H1 (cell line): ENCODE data around the gene GATAD2B. TPM values are rescaled to one million over a fixed set of nuclear protein-coding genes. Genes with fewer than 3 reads are reported as not detected.

ENCODE experiments used
- CTCF ChIA-PET: fragments of 300-600 bp; sonication (Branson Sonifier 250); formaldehyde crosslinking; loops from one replicate; lab custom pipeline; 2021; ENCODE audit not compliant: partially characterized antibody; lab: Charles Lee
- POLR2A ChIA-PET: fragments of 300-600 bp; sonication (Branson Sonifier 250); formaldehyde crosslinking; loops from one replicate; lab custom pipeline; 2021; ENCODE audit warnings: inconsistent platforms; ENCODE audit not compliant: partially characterized antibody; lab: Charles Lee
- DNase-seq, 2 experiments: peaks; one replicate each; pipeline versions ENCODE4 v3.0.0 to v3.0.0-alpha.2; 2010 to 2022; ENCODE audit warnings: low spot score in 2 of 2, low read depth in 1 of 2, mixed read lengths in 1 of 2
- FAIRE-seq: peaks from 2 replicates; lab custom pipeline; 2011; peaks lifted over from hg19 to GRCh38; lab: Jason Lieb, UNC
- H2AFZ ChIP-seq: 2 replicates; pipeline ENCODE4 v1.8.1; 2012; ENCODE audit warnings: low read length, inconsistent platforms
- H2AK5ac ChIP-seq: 2 replicates; pipeline ENCODE4 v1.6.1; 2013; ENCODE audit warnings: low read depth, low read length
- H2BK120ac ChIP-seq: replicated peaks from 2 replicates; pipeline ENCODE3; 2013; ENCODE audit warnings: low read depth, low read length, inconsistent platforms
- H2BK12ac ChIP-seq: 2 replicates; pipeline ENCODE4 v1.6.1; 2013; ENCODE audit warnings: low read depth, low read length
- H2BK15ac ChIP-seq: 2 replicates; pipeline ENCODE4 v1.6.1; 2013; ENCODE audit warnings: low read length
- H2BK20ac ChIP-seq: 2 replicates; pipeline ENCODE4 v1.6.1; 2013; ENCODE audit warnings: low read length
- H2BK5ac ChIP-seq: 2 replicates; pipeline ENCODE4 v1.6.1; 2013; ENCODE audit warnings: low read depth, low read length
- H3K14ac ChIP-seq: 2 replicates; pipeline ENCODE4 v1.6.1; 2013; ENCODE audit warnings: inconsistent platforms; ENCODE audit not compliant: insufficient read length
- H3K18ac ChIP-seq: 2 replicates; pipeline ENCODE4 v1.6.1; 2013; ENCODE audit warnings: low read length; ENCODE audit errors: extremely low read depth
- H3K23ac ChIP-seq: 2 replicates; pipeline ENCODE4 v1.6.1; 2013; ENCODE audit warnings: inconsistent platforms; ENCODE audit not compliant: insufficient read length
- H3K23me2 ChIP-seq: 2 replicates; pipeline ENCODE4 v1.6.1; 2013; ENCODE audit warnings: low read depth, low read length
- H3K27ac ChIP-seq: 2 replicates; pipeline ENCODE4 v1.6.1; 2011; ENCODE audit warnings: low read depth, low read length, inconsistent platforms
- H3K27me3 ChIP-seq, 4 experiments: replicated peaks in 1 of 4; 1 replicate in 1 of 4; 2 replicates in 3 of 4; pipeline versions ENCODE4 v1.6.1 to v1.8.1; 2011 to 2013; ENCODE audit warnings: low read length in 3 of 4, mild to moderate bottlenecking in 3 of 4, inconsistent platforms in 2 of 4, mixed read lengths in 2 of 4, moderate library complexity in 1 of 4; ENCODE audit not compliant: control insufficient read depth in 3 of 4, insufficient read depth in 3 of 4; ENCODE audit errors: extremely low read depth in 1 of 4
- H3K36me3 ChIP-seq, 4 experiments: 2 replicates each; pipeline versions ENCODE4 v1.6.1 to v1.8.1; 2011 to 2013; ENCODE audit warnings: mild to moderate bottlenecking in 4 of 4, low read length in 3 of 4, moderate library complexity in 2 of 4, control low read depth in 1 of 4, inconsistent platforms in 1 of 4; ENCODE audit not compliant: insufficient read depth in 4 of 4, control insufficient read depth in 2 of 4
- H3K4ac ChIP-seq: replicated peaks from 2 replicates; pipeline ENCODE3; 2013; ENCODE audit warnings: low read length, low read depth, mixed read lengths, inconsistent platforms; ENCODE audit not compliant: insufficient read length
- H3K4me1 ChIP-seq, 4 experiments: replicated peaks in 1 of 4; 1 replicate in 1 of 4; 2 replicates in 3 of 4; pipeline versions ENCODE4 v1.6.1 to v1.8.1; 2011 to 2013; ENCODE audit warnings: low read length in 3 of 4, inconsistent platforms in 2 of 4, mixed read lengths in 1 of 4; ENCODE audit not compliant: insufficient read depth in 4 of 4, control insufficient read depth in 3 of 4
- H3K4me2 ChIP-seq, 2 experiments: 2 replicates each; pipeline versions ENCODE4 v1.6.1 to v1.8.1; 2011 to 2013; ENCODE audit warnings: low read depth in 2 of 2, low read length in 2 of 2, control low read depth in 1 of 2, inconsistent platforms in 1 of 2, mild to moderate bottlenecking in 1 of 2; ENCODE audit not compliant: insufficient read depth in 1 of 2
- H3K4me3 ChIP-seq, 4 experiments: fragments of 200-600, 300-600 bp in 1 of 4; sonication (generic), shearing (Covaris generic), sonication (Bioruptor Twin) in 1 of 4; 2 replicates each; pipeline versions ENCODE4 v1.5.1 to v1.8.1; 2011 to 2016; ENCODE audit warnings: low read length in 4 of 4, low read depth in 3 of 4, control low read depth in 2 of 4, inconsistent platforms in 2 of 4, mild to moderate bottlenecking in 2 of 4, mixed read lengths in 1 of 4, moderate library complexity in 1 of 4; ENCODE audit not compliant: insufficient read depth in 2 of 4; ENCODE audit errors: extremely low read depth in 1 of 4
- H3K56ac ChIP-seq: replicated peaks from 2 replicates; pipeline ENCODE3; 2013; ENCODE audit warnings: low read depth, mild to moderate bottlenecking, mixed read lengths, low read length, inconsistent platforms; ENCODE audit not compliant: insufficient read length
- H3K79me1 ChIP-seq: 2 replicates; pipeline ENCODE4 v1.6.1; 2013; ENCODE audit warnings: low read depth, low read length, control low read depth
- H3K79me2 ChIP-seq, 2 experiments: 2 replicates each; pipeline versions ENCODE4 v1.6.1 to v1.8.1; 2012 to 2013; ENCODE audit warnings: low read length in 2 of 2, mild to moderate bottlenecking in 2 of 2, inconsistent platforms in 1 of 2; ENCODE audit not compliant: insufficient read depth in 2 of 2, control insufficient read depth in 1 of 2
- H3K9ac ChIP-seq, 4 experiments: replicated peaks in 1 of 4; 1 replicate in 1 of 4; 2 replicates in 3 of 4; pipeline versions ENCODE4 v1.6.1 to v1.8.1; 2011 to 2013; ENCODE audit warnings: low read depth in 3 of 4, low read length in 3 of 4, control low read depth in 2 of 4, mild to moderate bottlenecking in 2 of 4, moderate library complexity in 2 of 4, inconsistent platforms in 1 of 4; ENCODE audit errors: extremely low read depth in 1 of 4
- H3K9me3 ChIP-seq, 2 experiments: 2 replicates each; pipeline versions ENCODE4 v1.6.1 to v1.8.1; 2012 to 2013; ENCODE audit warnings: mild to moderate bottlenecking in 2 of 2, moderate library complexity in 2 of 2, control low read depth in 1 of 2, inconsistent platforms in 1 of 2, low read depth in 1 of 2, low read length in 1 of 2, mixed read lengths in 1 of 2; ENCODE audit not compliant: insufficient read depth in 2 of 2
- H4K20me1 ChIP-seq, 2 experiments: replicated peaks in 1 of 2; 2 replicates each; pipeline versions ENCODE3 to v1.8.1; 2011 to 2013; ENCODE audit warnings: inconsistent platforms in 2 of 2, low read length in 2 of 2, mild to moderate bottlenecking in 1 of 2; ENCODE audit not compliant: insufficient read depth in 2 of 2, control insufficient read depth in 1 of 2
- H4K5ac ChIP-seq: 2 replicates; pipeline ENCODE4 v1.6.1; 2013; ENCODE audit warnings: low read length, low read depth, mixed read lengths, inconsistent platforms; ENCODE audit not compliant: insufficient read length
- H4K8ac ChIP-seq: 2 replicates; pipeline ENCODE4 v1.8.0; 2013; ENCODE audit warnings: mild to moderate bottlenecking, moderate library complexity, low read length, inconsistent platforms; ENCODE audit not compliant: insufficient read depth; ENCODE audit errors: extremely low read depth
- H4K91ac ChIP-seq: replicated peaks from 2 replicates; pipeline ENCODE3; 2013; ENCODE audit warnings: low read length, mixed read lengths, inconsistent platforms; ENCODE audit not compliant: insufficient read length
- HDAC2 ChIP-seq, 2 experiments: fragments of 300-600 bp in 1 of 2; sonication (generic) in 1 of 2; IDR thresholded peaks; 2 replicates each; pipeline ENCODE4 v1.6.1; 2011 to 2012; ENCODE audit warnings: low read depth in 2 of 2, low read length in 2 of 2, mild to moderate bottlenecking in 2 of 2, moderate library complexity in 2 of 2, borderline replicate concordance in 1 of 2, inconsistent platforms in 1 of 2
- KDM1A ChIP-seq: fragments of 200-600, 300-600 bp; sonication (generic); IDR thresholded peaks from 2 replicates; pipeline ENCODE4 v1.7.1; 2016; ENCODE audit warnings: mild to moderate bottlenecking, low read length, borderline replicate concordance
- SIN3A ChIP-seq, 2 experiments: IDR thresholded peaks in 1 of 2; conservative IDR thresholded peaks in 1 of 2; 2 replicates each; pipeline ENCODE4 v1.6.1; 2011 to 2012; ENCODE audit warnings: low read length in 2 of 2, improper control_type of control experiment in 1 of 2, low read depth in 1 of 2, mild to moderate bottlenecking in 1 of 2
- WGBS, 2 experiments: shearing (Covaris generic) in 1 of 2; methylation state at CpG; one replicate each; pipeline versions ENCODE4 v1.1.6 to v1.1.7; 2013 to 2015; ENCODE audit warnings: low lambda C conversion rate in 2 of 2, mixed read lengths in 2 of 2, inconsistent platforms in 1 of 2, low coverage in 1 of 2, missing lambda C conversion rate in 1 of 2; ENCODE audit not compliant: insufficient replicate concordance in 2 of 2, insufficient coverage in 1 of 2, insufficient read length in 1 of 2; ENCODE audit errors: extremely low coverage in 1 of 2, missing lambda C conversion rate in 1 of 2; 5-methylcytosine and 5-hydroxymethylcytosine counted together
- polyA plus RNA-seq, 7 experiments: library from polyadenylated mRNA; depleted of rRNA in 3 of 7; stranded (reverse) in 5 of 7; unstranded in 2 of 7; fragments of >200 nt in 5 of 7; fragments of 200-250 nt in 2 of 7; gene quantifications; 1 replicate in 5 of 7; 2 replicates in 1 of 7; 4 replicates in 1 of 7; pipeline versions ENCODE4 v1.2.1 to v1.2.3, GENCODE V29; 2011 to 2013; ENCODE audit warnings: missing spikeins in 2 of 7, mixed read lengths in 2 of 7
- total RNA-seq: library from RNA; stranded (reverse); fragmentation: NEBNext Ultra II Directional; extraction: Animal tissue kit (Norgen Biotek cat#: 25700); gene quantifications from 2 replicates; pipeline ENCODE4 v1.2.1, GENCODE V29; 2021

GATAD2B gene
- total and polyA plus RNA-seq, 2 of the 8 experiments (the other 6 are each of a cell fraction or from before 2014, with no cell fraction given) = 8.4 to 39.1 TPM

DNA sequence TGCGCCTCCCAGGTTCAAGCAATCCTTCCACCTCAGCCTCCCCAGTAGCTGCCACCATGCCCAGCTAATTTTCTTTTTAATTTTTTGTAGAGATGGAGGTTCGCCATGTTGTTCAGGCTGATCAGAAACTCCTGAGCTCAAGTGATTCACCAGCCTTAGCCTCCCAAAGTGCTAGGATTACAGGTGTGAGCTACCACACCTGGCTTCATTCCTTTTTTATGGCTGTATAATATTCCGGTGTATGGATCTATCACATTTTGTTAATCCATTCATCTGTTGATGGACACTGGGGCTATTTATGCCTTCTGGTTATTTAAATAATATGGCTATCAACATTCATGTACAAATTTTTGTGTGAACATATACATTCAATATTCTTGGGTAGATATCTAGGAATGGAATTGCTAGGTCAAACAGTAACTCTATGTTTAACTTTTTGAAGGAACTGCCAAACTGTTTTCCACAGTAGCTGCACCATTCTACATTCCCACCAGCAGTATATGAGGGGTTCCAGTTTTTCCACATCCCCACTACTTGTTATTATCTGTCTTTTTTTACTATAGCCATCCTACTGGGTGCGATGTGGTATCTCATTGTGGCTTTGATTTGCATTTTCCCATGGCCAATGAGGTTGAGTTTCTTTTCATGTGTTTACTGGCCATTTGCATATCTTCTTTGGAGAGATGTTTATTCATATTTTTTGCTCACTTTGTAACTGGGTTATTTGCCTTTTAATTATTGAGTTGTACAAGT, 136.6 kb downstream of the GATAD2B start:
- Histone ChIP-seq H2BK5ac (no peak overlapping the region), H3K36me3 (no peaks in the 10 kb centered on the region), H3K4me3 (no peak overlapping the region), H3K9me3 (no peaks in the 10 kb centered on the region), H3K9ac (no peak overlapping the region), H3K23ac (no peak overlapping the region), H3K79me2 (no peaks in the 10 kb centered on the region), H2BK12ac (no peak overlapping the region), H4K5ac (no peak overlapping the region), H3K4me1 (peaks cover 0 to 2% (median 0%) of the 10 kb centered on the region in 4 experiments; a peak in 3 of 7 replicates), H3K14ac (no peak overlapping the region), H3K56ac (no peak overlapping the region), H3K23me2 (no peaks in the 10 kb centered on the region; the same call in 1 of the 2 replicates), H3K27me3 (no peaks in the 10 kb centered on the region; a peak in 1 of 7 replicates), H4K20me1 (no peaks in the 10 kb centered on the region), H3K27ac (no peak overlapping the region), H2BK120ac (no peak overlapping the region), H3K4ac (no peak overlapping the region), H3K18ac (no peak overlapping the region), H4K91ac (no peak overlapping the region), H2AK5ac (no peak overlapping the region), H2BK15ac (no peak overlapping the region), H4K8ac (no peak overlapping the region), H3K79me1 (no peaks in the 10 kb centered on the region), H3K4me2 (no peak overlapping the region), H2AFZ (no peak overlapping the region), H2BK20ac (no peak overlapping the region)
- DNase-seq (no peak), FAIRE-seq (no peak)
- 92% methylated on average over 4 of the region's 4 CpGs; no CpG with 5 or more reads in 1 of the 2 experiments for WGBS, 2 experiments
- POLR2A ChIA-PET = interaction anchor here (1.1 to 3.2 kb wide), 4 partner anchors 9 to 205 kb away, joined by 3 to 17 read pairs (median 4); partner anchors contain the start of gene RPS27
- TF ChIP-seq SIN3A (conservative IDR thresholded peaks at IDR 0.05 in 1 of 2, IDR thresholded peaks at IDR 0.05 in 1 of 2; ENCODE audit: low read depth in 1 of 2, low read length in 2 of 2) (no peak), HDAC2 (IDR thresholded peaks at IDR 0.05; ENCODE audit: borderline replicate concordance in 1 of 2, low read depth in 2 of 2, low read length in 2 of 2) (peak in 1 of 2 experiments; percentile 46; a peak in 1 of 4 replicates), KDM1A (0 out of 2 replicates have a peak, but pooled peaks have one; percentile 67)
- CTCF ChIA-PET = interaction anchor here (0.5 to 1.8 kb wide), 3 partner anchors 11 to 83 kb away, joined by 3 to 17 read pairs (median 5); no protein-coding TSS in a partner anchor
